Activated T-helper 9 cell treated with anti-CD3 and anti-CD28 coated beads, Interleukin-2, amount 50 U/mL, for 16 hours (primary cell): Measurements from ENCODE around the gene BLACAT1.

ENCODE experiments used
- DNase-seq: peaks from one replicate; pipeline ENCODE4 v3.0.0-alpha.2; 2020; ENCODE audit warnings: low read depth

The BLACAT1 gene

GRCh38 chr1:205453466-205453865, 2.4 kb downstream of the BLACAT1 start:
- no peak for DNase-seq

GRCh38 chr1:205452933-205453332, 2.9 kb downstream of the BLACAT1 start:
- no peak for DNase-seq

GRCh38 chr1:205452364-205452763, 3.5 kb downstream of the BLACAT1 start:
- DNase-seq: no peak

- DNase-seq: no peak
Measured at GRCh38 chr1:205451759-205452164, 4.1 kb downstream of the BLACAT1 start.

GRCh38 chr1:205451202-205451601, 4.6 kb downstream of the BLACAT1 start:
- DNase-seq: no peak

GRCh38 chr1:205450448-205450847, 5.4 kb downstream of the BLACAT1 start:
- DNase-seq: no peak

GRCh38 chr1:205449750-205450443, 5.9 kb downstream of the BLACAT1 start:
- peak; percentile 23 for DNase-seq

GRCh38 chr1:205449254-205449749, 6.5 kb downstream of the BLACAT1 start:
- DNase-seq: no peak

- no peak for DNase-seq
Measured at GRCh38 chr1:205448540-205449253, 7.1 kb downstream of the BLACAT1 start.

- no peak for DNase-seq
Measured at GRCh38 chr1:205447457-205448341, 8.1 kb downstream of the BLACAT1 start.

- no peak for DNase-seq
Measured at GRCh38 chr1:205446828-205447227, 9.0 kb downstream of the BLACAT1 start.

GRCh38 chr1:205445646-205445935, 10.3 kb downstream of the BLACAT1 start:
- DNase-seq: no peak

GRCh38 chr1:205444931-205445645, 10.8 kb downstream of the BLACAT1 start:
- DNase-seq: no peak

GRCh38 chr1:205444300-205444930, 11.4 kb downstream of the BLACAT1 start:
- no peak for DNase-seq

- no peak for DNase-seq
Measured at GRCh38 chr1:205443585-205444299, 12.1 kb downstream of the BLACAT1 start.

- no peak for DNase-seq
Measured at GRCh38 chr1:205442051-205442725, 13.7 kb downstream of the BLACAT1 start.

GRCh38 chr1:205441716-205442050, 14.2 kb downstream of the BLACAT1 start:
- no peak for DNase-seq

GRCh38 chr1:205441318-205441633, 14.6 kb downstream of the BLACAT1 start:
- no peak for DNase-seq

- peak; percentile 54 for DNase-seq
Measured at GRCh38 chr1:205440476-205441317, 15.1 kb downstream of the BLACAT1 start.

GRCh38 chr1:205440121-205440475, 15.7 kb downstream of the BLACAT1 start:
- no peak for DNase-seq
